Measurements from ENCODE around the gene CRISPLD2. TPM values are rescaled to one million over a fixed set of nuclear protein-coding genes. Genes with fewer than 3 reads are reported as not detected.

CRISPLD2 gene
- total RNA-seq, 1 experiment from 2014 or later, result 9.4 TPM

DNA sequence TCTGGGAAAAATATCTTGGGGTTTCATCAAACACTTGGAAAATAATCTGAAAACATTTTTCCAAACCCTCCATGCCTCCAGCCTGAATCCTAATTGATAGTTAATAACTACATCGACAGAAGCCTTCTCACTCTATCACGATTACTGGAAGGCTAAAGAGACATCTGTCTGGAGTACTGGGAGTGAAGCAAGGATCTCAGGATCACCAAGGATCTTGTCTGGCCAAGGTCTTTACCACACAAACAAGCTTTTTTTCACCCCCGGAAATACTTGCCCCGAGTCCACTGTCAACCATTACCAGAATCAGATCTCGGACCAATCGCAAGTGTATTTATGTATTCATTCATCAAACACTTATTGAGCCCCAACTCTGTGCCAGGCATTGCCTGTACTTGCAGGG is 28.3 kb upstream of the CRISPLD2 start (continued):
- no peak for TF ChIP-seq ZNF396 (CRISPR knock-in tag; IDR thresholded peaks at IDR 0.05; ENCODE audit: borderline replicate concordance)

GRCh38 chr16:84794186-84794585 is 25.6 kb upstream of the CRISPLD2 start:
- DNase-seq (ENCODE audit: low spot score), result no peak
- no peaks in the 10 kb centered on the region for H3K9me3 Mint-ChIP-seq
- ChIA-PET CTCF (interaction anchor here (0.7 to 0.8 kb wide), 2 partner anchors 55 to 68 kb away, joined by 3 read pairs; no protein-coding TSS in a partner anchor), POLR2A (no interaction called here)
- no peak for TF ChIP-seq ELF4 (CRISPR knock-in tag; IDR thresholded peaks at IDR 0.05; ENCODE audit: low read depth)
- no peak for TF ChIP-seq CBFB (CRISPR knock-in tag; IDR thresholded peaks at IDR 0.05; ENCODE audit: low read depth)
- TF ChIP-seq, protein P1, sequence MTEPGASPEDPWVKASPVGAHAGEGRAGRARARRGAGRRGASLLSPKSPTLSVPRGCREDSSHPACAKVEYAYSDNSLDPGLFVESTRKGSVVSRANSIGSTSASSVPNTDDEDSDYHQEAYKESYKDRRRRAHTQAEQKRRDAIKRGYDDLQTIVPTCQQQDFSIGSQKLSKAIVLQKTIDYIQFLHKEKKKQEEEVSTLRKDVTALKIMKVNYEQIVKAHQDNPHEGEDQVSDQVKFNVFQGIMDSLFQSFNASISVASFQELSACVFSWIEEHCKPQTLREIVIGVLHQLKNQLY (CRISPR knock-in tag; IDR thresholded peaks at IDR 0.05), result no peak
- TF ChIP-seq PRDM15 (CRISPR knock-in tag; IDR thresholded peaks at IDR 0.05), result no peak
- TF ChIP-seq, protein P2, sequence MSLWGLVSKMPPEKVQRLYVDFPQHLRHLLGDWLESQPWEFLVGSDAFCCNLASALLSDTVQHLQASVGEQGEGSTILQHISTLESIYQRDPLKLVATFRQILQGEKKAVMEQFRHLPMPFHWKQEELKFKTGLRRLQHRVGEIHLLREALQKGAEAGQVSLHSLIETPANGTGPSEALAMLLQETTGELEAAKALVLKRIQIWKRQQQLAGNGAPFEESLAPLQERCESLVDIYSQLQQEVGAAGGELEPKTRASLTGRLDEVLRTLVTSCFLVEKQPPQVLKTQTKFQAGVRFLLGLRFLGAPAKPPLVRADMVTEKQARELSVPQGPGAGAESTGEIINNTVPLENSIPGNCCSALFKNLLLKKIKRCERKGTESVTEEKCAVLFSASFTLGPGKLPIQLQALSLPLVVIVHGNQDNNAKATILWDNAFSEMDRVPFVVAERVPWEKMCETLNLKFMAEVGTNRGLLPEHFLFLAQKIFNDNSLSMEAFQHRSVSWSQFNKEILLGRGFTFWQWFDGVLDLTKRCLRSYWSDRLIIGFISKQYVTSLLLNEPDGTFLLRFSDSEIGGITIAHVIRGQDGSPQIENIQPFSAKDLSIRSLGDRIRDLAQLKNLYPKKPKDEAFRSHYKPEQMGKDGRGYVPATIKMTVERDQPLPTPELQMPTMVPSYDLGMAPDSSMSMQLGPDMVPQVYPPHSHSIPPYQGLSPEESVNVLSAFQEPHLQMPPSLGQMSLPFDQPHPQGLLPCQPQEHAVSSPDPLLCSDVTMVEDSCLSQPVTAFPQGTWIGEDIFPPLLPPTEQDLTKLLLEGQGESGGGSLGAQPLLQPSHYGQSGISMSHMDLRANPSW (CRISPR knock-in tag; conservative IDR thresholded peaks at IDR 0.05; ENCODE audit: low read depth), result no peak
- TF ChIP-seq, protein P3, sequence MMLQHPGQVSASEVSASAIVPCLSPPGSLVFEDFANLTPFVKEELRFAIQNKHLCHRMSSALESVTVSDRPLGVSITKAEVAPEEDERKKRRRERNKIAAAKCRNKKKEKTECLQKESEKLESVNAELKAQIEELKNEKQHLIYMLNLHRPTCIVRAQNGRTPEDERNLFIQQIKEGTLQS (CRISPR knock-in tag; conservative IDR thresholded peaks at IDR 0.05), result no peak
- no peak overlapping the region for H3K27ac Mint-ChIP-seq
- no peak for ATAC-seq
- H3K36me3 Mint-ChIP-seq, result no peaks in the 10 kb centered on the region
- H3K4me3 Mint-ChIP-seq, result no peak overlapping the region
- peaks cover 4% of the 10 kb centered on the region; the same call in 1 of the 2 replicates for H3K4me1 Mint-ChIP-seq
- no peaks in the 10 kb centered on the region for H3K27me3 Mint-ChIP-seq (ENCODE audit: low read depth)

DNA sequence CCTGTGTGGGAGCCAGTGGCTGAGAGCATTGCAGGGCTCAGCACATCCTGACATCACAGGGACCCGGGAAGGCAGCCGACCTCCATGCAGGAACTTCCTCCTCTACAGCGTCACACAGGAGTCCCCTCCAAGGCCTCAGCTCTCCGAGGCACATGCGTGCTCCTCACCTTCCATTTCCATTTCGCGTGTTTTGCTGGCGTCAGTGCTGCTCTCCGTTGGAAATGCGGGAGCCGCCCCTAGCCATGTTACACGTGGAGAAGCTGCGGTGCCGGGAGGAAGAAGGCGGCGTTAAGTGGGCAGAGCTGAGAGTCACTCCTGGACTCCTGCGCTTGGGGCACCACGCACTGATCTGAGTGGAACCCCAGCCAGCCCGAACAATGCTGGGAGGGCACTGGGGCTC is 25.2 kb upstream of the CRISPLD2 start:
- CTCF ChIA-PET, result interaction anchor here (0.8 kb wide), 1 partner anchor 68 kb away, joined by 3 read pairs; no protein-coding TSS in a partner anchor
- POLR2A ChIA-PET, result no interaction called here
- TF ChIP-seq GRHL2 (CRISPR knock-in tag; IDR thresholded peaks at IDR 0.05; ENCODE audit: insufficient replicate concordance, severe bottlenecking) (no peak), ZNF232 (CRISPR knock-in tag; IDR thresholded peaks at IDR 0.05) (no peak), HMGXB4 (CRISPR knock-in tag; IDR thresholded peaks at IDR 0.05) (no peak), FOXP1 (CRISPR knock-in tag; IDR thresholded peaks at IDR 0.05; ENCODE audit: borderline replicate concordance) (no peak), GABPB1 (CRISPR knock-in tag; IDR thresholded peaks at IDR 0.05) (no peak), ELF4 (CRISPR knock-in tag; IDR thresholded peaks at IDR 0.05; ENCODE audit: low read depth) (no peak), SP1 (CRISPR knock-in tag; conservative IDR thresholded peaks at IDR 0.05) (no peak), ZNF121 (CRISPR knock-in tag; IDR thresholded peaks at IDR 0.05) (no peak), HMGA2 (CRISPR knock-in tag; IDR thresholded peaks at IDR 0.05) (no peak), ZNF138 (CRISPR knock-in tag; conservative IDR thresholded peaks at IDR 0.05) (no peak), NR1H2 (CRISPR knock-in tag; IDR thresholded peaks at IDR 0.05) (no peak), NFATC4 (CRISPR knock-in tag; IDR thresholded peaks at IDR 0.05) (no peak), NR3C1 (CRISPR knock-in tag; conservative IDR thresholded peaks at IDR 0.05; ENCODE audit: low read depth) (no peak)
- TF ChIP-seq, protein P4, sequence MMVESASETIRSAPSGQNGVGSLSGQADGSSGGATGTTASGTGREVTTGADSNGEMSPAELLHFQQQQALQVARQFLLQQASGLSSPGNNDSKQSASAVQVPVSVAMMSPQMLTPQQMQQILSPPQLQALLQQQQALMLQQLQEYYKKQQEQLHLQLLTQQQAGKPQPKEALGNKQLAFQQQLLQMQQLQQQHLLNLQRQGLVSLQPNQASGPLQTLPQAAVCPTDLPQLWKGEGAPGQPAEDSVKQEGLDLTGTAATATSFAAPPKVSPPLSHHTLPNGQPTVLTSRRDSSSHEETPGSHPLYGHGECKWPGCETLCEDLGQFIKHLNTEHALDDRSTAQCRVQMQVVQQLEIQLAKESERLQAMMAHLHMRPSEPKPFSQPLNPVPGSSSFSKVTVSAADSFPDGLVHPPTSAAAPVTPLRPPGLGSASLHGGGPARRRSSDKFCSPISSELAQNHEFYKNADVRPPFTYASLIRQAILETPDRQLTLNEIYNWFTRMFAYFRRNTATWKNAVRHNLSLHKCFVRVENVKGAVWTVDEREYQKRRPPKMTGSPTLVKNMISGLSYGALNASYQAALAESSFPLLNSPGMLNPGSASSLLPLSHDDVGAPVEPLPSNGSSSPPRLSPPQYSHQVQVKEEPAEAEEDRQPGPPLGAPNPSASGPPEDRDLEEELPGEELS (CRISPR knock-in tag; IDR thresholded peaks at IDR 0.05), result no peak
- TF ChIP-seq, protein P3 (CRISPR knock-in tag; conservative IDR thresholded peaks at IDR 0.05), result no peak

More for the DNA sequence above, 25.2 kb upstream of the CRISPLD2 start:
- H3K9me3 Mint-ChIP-seq, result 0 out of 2 replicates have a peak, but pooled peaks cover 3% of the 10 kb centered on the region
- no peaks in the 10 kb centered on the region for H3K36me3 Mint-ChIP-seq
- H3K27me3 Mint-ChIP-seq (ENCODE audit: low read depth), result no peaks in the 10 kb centered on the region
- DNase-seq (ENCODE audit: low spot score) (no peak), ATAC-seq (no peak)
- no peak overlapping the region for H3K4me3 Mint-ChIP-seq
- peaks cover 4% of the 10 kb centered on the region; the same call in 1 of the 2 replicates for H3K4me1 Mint-ChIP-seq
- H3K27ac Mint-ChIP-seq, result no peak overlapping the region

All from WTC11 (cell line).